ENCODE measurements around the gene CPT1B.

DNA sequence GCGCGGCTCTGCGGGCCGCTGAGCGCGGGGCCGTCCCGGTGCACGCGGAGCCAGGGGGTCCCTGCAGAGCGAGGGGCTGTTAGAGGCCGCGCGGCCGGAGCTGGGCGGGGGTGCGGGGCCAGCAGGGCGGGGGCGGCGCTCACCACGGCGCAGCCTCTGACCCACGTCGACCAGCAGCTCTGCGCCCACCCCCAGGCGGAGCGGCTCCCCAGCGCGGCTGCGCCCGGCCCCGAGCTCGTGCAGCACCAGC is 52.4 kb downstream of the CPT1B start:
- TF ChIP-seq GATA3 (IDR thresholded peaks at IDR 0.05; ENCODE audit: low read depth, low read length) (no peak), GATA2 (IDR thresholded peaks at IDR 0.05; ENCODE audit: low read depth, low read length) (no peak)

Data from SH-SY5Y (cell line).